Spleen (tissue), 11 donors: ENCODE results near the gene RAPGEF4. TPM values are rescaled to one million over a fixed set of nuclear protein-coding genes. Genes with fewer than 3 reads are reported as not detected.

Source experiments
- DNase-seq: peaks from one replicate; pipeline ENCODE4 v3.0.0-alpha.2; 2020
- H3K27ac ChIP-seq, 8 donors: fragments of 200-600 bp; sonication (generic) in 7 of 8; 1 replicate in 4 of 8; 2 replicates in 4 of 8; pipeline versions ENCODE4 v1.5.0 to v1.8.0; 2016 to 2021; ENCODE audit warnings: inconsistent platforms in 4 of 8, mild to moderate bottlenecking in 4 of 8, moderate library complexity in 1 of 8
- H3K27me3 ChIP-seq, 7 donors: fragments of 200-600 bp; sonication (generic) in 6 of 7; replicated peaks in 1 of 7; 1 replicate in 4 of 7; 2 replicates in 3 of 7; pipeline versions ENCODE4 v1.5.0 to v1.8.0; 2016 to 2021; ENCODE audit warnings: inconsistent platforms in 3 of 7, mild to moderate bottlenecking in 1 of 7
- H3K36me3 ChIP-seq, 6 donors: fragments of 200-600 bp; sonication (generic) in 5 of 6; 1 replicate in 4 of 6; 2 replicates in 2 of 6; pipeline versions ENCODE4 v1.5.0 to v1.8.0; 2016 to 2021; ENCODE audit warnings: inconsistent platforms in 2 of 6
- H3K4me1 ChIP-seq, 6 donors: fragments of 200-600 bp; sonication (generic) in 5 of 6; 1 replicate in 3 of 6; 2 replicates in 3 of 6; pipeline versions ENCODE4 v1.5.0 to v1.8.0; 2016 to 2021; ENCODE audit warnings: inconsistent platforms in 3 of 6
- H3K4me3 ChIP-seq, 8 donors: fragments of 200-600 bp; sonication (generic) in 7 of 8; 1 replicate in 4 of 8; 2 replicates in 4 of 8; pipeline versions ENCODE4 v1.5.0 to v1.8.0; 2016 to 2021; ENCODE audit warnings: inconsistent platforms in 4 of 8, mild to moderate bottlenecking in 4 of 8, moderate library complexity in 2 of 8
- H3K9me3 ChIP-seq, 8 donors: fragments of 200-600 bp; sonication (generic) in 7 of 8; 1 replicate in 4 of 8; 2 replicates in 4 of 8; pipeline versions ENCODE4 v1.5.0 to v1.8.0; 2016 to 2021; ENCODE audit warnings: inconsistent platforms in 4 of 8
- CTCF ChIP-seq, 11 experiments: fragments of 200-600 bp in 7 of 11; fragments of 450-650 bp in 4 of 11; sonication (generic) in 4 of 11; IDR thresholded peaks in 8 of 11; conservative IDR thresholded peaks in 3 of 11; 1 replicate in 7 of 11; 2 replicates in 4 of 11; pipeline versions ENCODE4 v1.4.0 to v1.8.0; 2016 to 2021; ENCODE audit warnings: antibody characterized with exemption in 11 of 11, inconsistent platforms in 4 of 11, mild to moderate bottlenecking in 1 of 11
- POLR2A ChIP-seq, 3 donors: fragments of 450-650 bp; IDR thresholded peaks; one replicate each; pipeline ENCODE4 v1.5.1; 2017; ENCODE audit warnings: antibody characterized with exemption in 3 of 3, mild to moderate bottlenecking in 1 of 3
- POLR2AphosphoS5 ChIP-seq, 3 donors: sonication (generic); formaldehyde crosslinking; IDR thresholded peaks; one replicate each; pipeline ENCODE4 v1.5.1; 2017; ENCODE audit warnings: antibody characterized with exemption in 3 of 3
- whole genome bisulfite sequencing, 5 donors: extraction: QIAGEN DNeasy Blood & Tissue Kit in 3 of 5; methylation state at CpG; one replicate each; pipeline versions ENCODE4 v1.1.5 to v1.1.7; 2013 to 2018; 5-methylcytosine and 5-hydroxymethylcytosine counted together
- intact Hi-C: fragments of 100-400 bp; cut with DNase I; formaldehyde crosslinking; loops from one replicate; pipeline ENCODE4 v1.15.0; 2023; ENCODE audit warnings: low total_unique reads
- polyA plus RNA-seq, 3 donors: library from polyadenylated mRNA; stranded (reverse); fragments of 200-250 nt; gene quantifications; one replicate each; pipeline ENCODE4 v1.2.1, GENCODE V29; 2013
- total RNA-seq, 7 donors: library from RNA; depleted of rRNA in 3 of 7; stranded (reverse); fragments of >200 nt in 3 of 7; fragmentation: NEBNext Ultra II Directional in 4 of 7; extraction: Animal tissue kit (Norgen Biotek cat#: 25700) in 4 of 7; gene quantifications; one replicate each; pipeline versions ENCODE4 v1.1.0 to v1.2.1, GENCODE V29; 2016 to 2021
- donor health status: healthy with polysubstance abuse.
- donor health status: DM: no; HTN: no; CAD: no; lungs with moderate emphysema.
- donor health status: DM: no; HTN: no; CAD: no.
- donor health status: Bipolar disorder and iron deficiency.
- donor health status: healthy.
- donor health status: DM: no; HTN: no; CAD: no.
- donor health status: DM: yes; HTN: yes; CAD: no.

Gene RAPGEF4
- total and polyA plus RNA-seq, 10 donors: 0.52 to 11.0 (median 1.9) TPM

GRCh38 chr2:173053043-173053699 lies 317.5 kb downstream of the RAPGEF4 start:
- Histone ChIP-seq H3K9me3 (no peaks in the 10 kb centered on the region), H3K4me1 (peaks cover 0 to 6% (median 0%) of the 10 kb centered on the region in 6 donors), H3K36me3 (no peaks in the 10 kb centered on the region), H3K4me3 (no peak overlapping the region), H3K27ac (no peak overlapping the region), H3K27me3 (no peaks in the 10 kb centered on the region)
- DNase-seq: no peak
- TF ChIP-seq POLR2AphosphoS5 (IDR thresholded peaks at IDR 0.05): no peak
- TF ChIP-seq POLR2A (IDR thresholded peaks at IDR 0.05): no peak
- TF ChIP-seq CTCF (IDR thresholded peaks at IDR 0.05 in 8 of 11, conservative IDR thresholded peaks at IDR 0.05 in 3 of 11): no peak
- 77 to 87% (median 85%) methylated on average over 3 of the region's 3 CpGs for WGBS, 5 donors
- intact Hi-C loops: no loop called here

GRCh38 chr2:173054466-173054865 lies 318.8 kb downstream of the RAPGEF4 start:
- intact Hi-C loops: no loop called here
- TF ChIP-seq POLR2A (IDR thresholded peaks at IDR 0.05) (no peak), CTCF (IDR thresholded peaks at IDR 0.05 in 8 of 11, conservative IDR thresholded peaks at IDR 0.05 in 3 of 11) (no peak)
- no peaks in the 10 kb centered on the region for H3K36me3 ChIP-seq
- WGBS, 5 donors: 86 to 98% (median 96%) methylated on average over 3 of the region's 3 CpGs
- H3K27me3 ChIP-seq: no peaks in the 10 kb centered on the region
- peaks cover 0 to 11% (median 1%) of the 10 kb centered on the region in 6 donors for H3K4me1 ChIP-seq
- no peak overlapping the region for H3K27ac ChIP-seq
- no peak overlapping the region for H3K4me3 ChIP-seq
- H3K9me3 ChIP-seq: no peaks in the 10 kb centered on the region
- no peak for DNase-seq

GRCh38 chr2:173056705-173057364 lies 321.2 kb downstream of the RAPGEF4 start:
- DNase-seq: no peak
- 58 to 84% (median 64%) methylated on average over 4 of the region's 4 CpGs for WGBS, 5 donors
- no peaks in the 10 kb centered on the region for H3K9me3 ChIP-seq
- no peaks in the 10 kb centered on the region for H3K36me3 ChIP-seq
- no peaks in the 10 kb centered on the region for H3K27me3 ChIP-seq
- H3K4me1 ChIP-seq: peaks cover 0 to 24% (median 13%) of the 10 kb centered on the region in 6 donors
- intact Hi-C loops: no loop called here
- no peak overlapping the region for H3K4me3 ChIP-seq
- no peak overlapping the region for H3K27ac ChIP-seq
- no peak for TF ChIP-seq POLR2A (IDR thresholded peaks at IDR 0.05)
- no peak for TF ChIP-seq CTCF (IDR thresholded peaks at IDR 0.05 in 8 of 11, conservative IDR thresholded peaks at IDR 0.05 in 3 of 11)
- no peak for TF ChIP-seq POLR2AphosphoS5 (IDR thresholded peaks at IDR 0.05)

- no peaks in the 10 kb centered on the region for H3K9me3 ChIP-seq
- H3K4me3 ChIP-seq: no peak overlapping the region
- peaks cover 0 to 24% (median 13%) of the 10 kb centered on the region in 6 donors for H3K4me1 ChIP-seq
- intact Hi-C loops: no loop called here
- no peaks in the 10 kb centered on the region for H3K27me3 ChIP-seq
- no peak overlapping the region for H3K27ac ChIP-seq
- H3K36me3 ChIP-seq: no peaks in the 10 kb centered on the region
- no peak for TF ChIP-seq POLR2A (IDR thresholded peaks at IDR 0.05)
- no peak for TF ChIP-seq CTCF (IDR thresholded peaks at IDR 0.05 in 8 of 11, conservative IDR thresholded peaks at IDR 0.05 in 3 of 11)
- no peak for TF ChIP-seq POLR2AphosphoS5 (IDR thresholded peaks at IDR 0.05)
- no peak for DNase-seq
Measured at GRCh38 chr2:173058097-173058496, 322.5 kb downstream of the RAPGEF4 start.
